PC-3 (cell line): ENCODE measurements around the gene LHFPL3. TPM values are rescaled to one million over a fixed set of nuclear protein-coding genes. Genes with fewer than 3 reads are reported as not detected.

Experiments used
- ATAC-seq: fragments of 200-7000 bp; cut with Tn5 transposase; 2 replicates; pipeline ENCODE4 v1.9.1; 2020; ENCODE audit warnings: mild to moderate bottlenecking, moderate library complexity
- BruUV-seq: library from RNA; stranded (reverse); fragments of 400-500 nt; replicated peaks from 2 replicates; lab custom pipeline; 2021; lab: Mats Ljungman, UMichigan
- CTCF ChIA-PET: fragments of 300-600 bp; sonication (Branson Sonifier 250); formaldehyde crosslinking; loops from one replicate; lab custom pipeline; 2022; ENCODE audit warnings: antibody characterized with exemption; lab: Charles Lee
- POLR2A ChIA-PET: fragments of 300-600 bp; sonication (Branson Sonifier 250); formaldehyde crosslinking; loops from one replicate; lab custom pipeline; 2022; ENCODE audit warnings: antibody characterized with exemption; ENCODE audit not compliant: unreplicated experiment; lab: Charles Lee
- DNase-seq: peaks from one replicate; pipeline ENCODE4 v3.0.0-alpha.2; 2015
- H2AFZ ChIP-seq: fragments of 300-600 bp; sonication (generic); 2 replicates; pipeline ENCODE4 v1.6.0; 2016; ENCODE audit warnings: antibody characterized with exemption, low read length
- H3F3A ChIP-seq: fragments of 300-600 bp; sonication (generic); one replicate; pipeline ENCODE4 v1.6.0; 2017; ENCODE audit warnings: antibody characterized with exemption, low read length, control low read depth, mild to moderate bottlenecking; ENCODE audit not compliant: unreplicated experiment
- H3K27ac ChIP-seq: fragments of 300-600 bp; sonication (generic); 2 replicates; pipeline ENCODE4 v1.5.1; 2016; ENCODE audit warnings: mild to moderate bottlenecking, low read length
- H3K27me3 ChIP-seq: fragments of 300-600 bp; sonication (generic); 2 replicates; pipeline ENCODE4 v1.6.1; 2016; ENCODE audit warnings: low read length, mixed read lengths
- H3K36me3 ChIP-seq: fragments of 300-600 bp; sonication (generic); 2 replicates; pipeline ENCODE4 v1.6.1; 2016; ENCODE audit warnings: low read depth, mixed run types, low read length, mixed read lengths
- H3K4me1 ChIP-seq: fragments of 300-600 bp; sonication (generic); 2 replicates; pipeline ENCODE4 v1.5.1; 2016; ENCODE audit warnings: low read length; ENCODE audit not compliant: insufficient read depth
- H3K4me2 ChIP-seq: fragments of 300-600 bp; sonication (generic); 2 replicates; pipeline ENCODE4 v1.6.0; 2016; ENCODE audit warnings: low read length
- H3K4me3 ChIP-seq: fragments of 300-600 bp; sonication (generic); 2 replicates; pipeline ENCODE4 v1.5.1; 2016; ENCODE audit warnings: mild to moderate bottlenecking, low read length, mixed read lengths
- H3K79me2 ChIP-seq: fragments of 300-600 bp; sonication (generic); 2 replicates; pipeline ENCODE4 v1.6.1; 2017; ENCODE audit warnings: low read length, mixed read lengths
- H3K9ac ChIP-seq: fragments of 300-600 bp; sonication (generic); 2 replicates; pipeline ENCODE4 v1.6.0; 2016; ENCODE audit warnings: mild to moderate bottlenecking, low read length
- H3K9me2 ChIP-seq: fragments of 300-600 bp; sonication (generic); replicated peaks from 2 replicates; pipeline ENCODE4 v1.6.1; 2016; ENCODE audit warnings: mixed run types, low read length, mixed read lengths
- H3K9me3 ChIP-seq: fragments of 300-600 bp; sonication (generic); 2 replicates; pipeline ENCODE4 v1.6.1; 2016; ENCODE audit warnings: low read length, mixed read lengths
- H4K20me1 ChIP-seq: fragments of 300-600 bp; sonication (generic); 2 replicates; pipeline ENCODE4 v1.6.1; 2016; ENCODE audit warnings: low read length, mixed read lengths
- CTCF ChIP-seq: fragments of 300-600 bp; sonication (generic); conservative IDR thresholded peaks from 2 replicates; pipeline ENCODE4 v1.5.1; 2017; ENCODE audit warnings: antibody characterized with exemption, low read depth, mild to moderate bottlenecking, low read length
- EZH2 ChIP-seq: fragments of 300-600 bp; sonication (generic); IDR thresholded peaks from one replicate; pipeline ENCODE4 v1.6.1; 2017; ENCODE audit warnings: antibody characterized with exemption, mild to moderate bottlenecking, low read length; ENCODE audit not compliant: unreplicated experiment
- EZH2phosphoT487 ChIP-seq: fragments of 300-600 bp; sonication (generic); IDR thresholded peaks from 2 replicates; pipeline ENCODE4 v1.6.1; 2018; ENCODE audit warnings: mild to moderate bottlenecking, antibody characterized with exemption, low read length, borderline replicate concordance
- intact Hi-C: fragments of 100-400 bp; cut with micrococcal nuclease; formaldehyde crosslinking; loops from 2 replicates; pipeline ENCODE4 v1.9.0; 2023
- total RNA-seq: library from RNA; depleted of rRNA; stranded (reverse); fragments of >200 nt; gene quantifications from 2 replicates; pipeline ENCODE4 v1.2.3, GENCODE V29; 2014

LHFPL3 gene
- total RNA-seq, 1 experiment from 2014 or later: not detected

GRCh38 chr7:104895522-104896236, 567.3 kb downstream of the LHFPL3 start:
- ATAC-seq: no peak
- Histone ChIP-seq H3K9me2 (no peaks in the 10 kb centered on the region), H3K9ac (no peak overlapping the region), H3K9me3 (no peaks in the 10 kb centered on the region), H3K4me1 (no peaks in the 10 kb centered on the region), H3K4me3 (no peak overlapping the region), H4K20me1 (no peaks in the 10 kb centered on the region), H3F3A (no peaks in the 10 kb centered on the region), H2AFZ (no peak overlapping the region), H3K27me3 (peaks cover 20% of the 10 kb centered on the region), H3K27ac (no peak overlapping the region), H3K79me2 (no peaks in the 10 kb centered on the region), H3K4me2 (no peak overlapping the region), H3K36me3 (no peaks in the 10 kb centered on the region)
- DNase-seq: no peak
- ChIA-PET POLR2A (no interaction called here), CTCF (interaction anchor here (0.5 kb wide), 1 partner anchor 252 kb away, joined by 3 read pairs; no protein-coding TSS in a partner anchor)
- intact Hi-C loops: no loop called here
- no peak for TF ChIP-seq EZH2phosphoT487
- TF ChIP-seq CTCF: no peak
- no peak for TF ChIP-seq EZH2
- BruUV-seq: no TSS peak

- Histone ChIP-seq H3K4me2 (no peak overlapping the region), H3K9ac (no peak overlapping the region), H3K4me1 (no peaks in the 10 kb centered on the region), H3K4me3 (no peak overlapping the region), H3F3A (no peaks in the 10 kb centered on the region), H3K9me2 (no peaks in the 10 kb centered on the region), H3K27me3 (peaks cover 25% of the 10 kb centered on the region), H4K20me1 (no peaks in the 10 kb centered on the region), H3K27ac (no peak overlapping the region), H3K36me3 (no peaks in the 10 kb centered on the region), H3K79me2 (no peaks in the 10 kb centered on the region), H2AFZ (no peak overlapping the region), H3K9me3 (no peaks in the 10 kb centered on the region)
- ATAC-seq (no peak), DNase-seq (no peak)
- no TSS peak for BruUV-seq
- CTCF ChIA-PET: no interaction called here
- TF ChIP-seq CTCF: no peak
- TF ChIP-seq EZH2phosphoT487: no peak
- TF ChIP-seq EZH2: no peak
- POLR2A ChIA-PET: no interaction called here
- intact Hi-C loops: no loop called here
Observed at GRCh38 chr7:104898434-104898833, 570.0 kb downstream of the LHFPL3 start.

GRCh38 chr7:104900525-104901239, 572.3 kb downstream of the LHFPL3 start:
- POLR2A ChIA-PET: no interaction called here
- no peak overlapping the region for H3K9ac ChIP-seq
- no peak for ATAC-seq
- no peak for DNase-seq
- no TSS peak for BruUV-seq
- no peaks in the 10 kb centered on the region for H3K9me2 ChIP-seq
- no peaks in the 10 kb centered on the region for H4K20me1 ChIP-seq
- H3K27me3 ChIP-seq: peaks cover 29% of the 10 kb centered on the region
- no peak overlapping the region for H3K4me3 ChIP-seq
- no peak overlapping the region for H3K27ac ChIP-seq
- CTCF ChIA-PET: no interaction called here
- no peak overlapping the region for H3K4me2 ChIP-seq
- H3K36me3 ChIP-seq: no peaks in the 10 kb centered on the region
- no peaks in the 10 kb centered on the region for H3F3A ChIP-seq
- no peak overlapping the region for H2AFZ ChIP-seq
- no peaks in the 10 kb centered on the region for H3K4me1 ChIP-seq
- TF ChIP-seq EZH2: no peak
- no peak for TF ChIP-seq CTCF
- no peak for TF ChIP-seq EZH2phosphoT487
- H3K79me2 ChIP-seq: no peaks in the 10 kb centered on the region
- intact Hi-C loops: no loop called here
- H3K9me3 ChIP-seq: no peaks in the 10 kb centered on the region
